Trophoblast cell (in vitro differentiated cells and primary cell): ENCODE data around the gene GPR22.

Source experiments
- DNase-seq, 2 donors: peaks; one replicate each; pipeline ENCODE4 v3.0.0-alpha.2; 2016
- H2AFZ ChIP-seq: 2 replicates; pipeline ENCODE4 v1.6.1; 2013; ENCODE audit warnings: low read length, moderate library complexity, mild to moderate bottlenecking; ENCODE audit not compliant: insufficient read depth, poor library complexity
- H2AK5ac ChIP-seq: 2 replicates; pipeline ENCODE4 v1.6.1; 2013; ENCODE audit warnings: mild to moderate bottlenecking, low read length
- H2BK120ac ChIP-seq: 2 replicates; pipeline ENCODE4 v1.6.1; 2013; ENCODE audit warnings: low read length, mild to moderate bottlenecking, moderate library complexity; ENCODE audit not compliant: insufficient read depth, poor library complexity
- H2BK12ac ChIP-seq: 2 replicates; pipeline ENCODE4 v1.6.1; 2013; ENCODE audit warnings: mild to moderate bottlenecking, low read length, moderate library complexity
- H2BK5ac ChIP-seq: 2 replicates; pipeline ENCODE4 v1.6.1; 2013; ENCODE audit warnings: low read length, low read depth, moderate library complexity, mild to moderate bottlenecking; ENCODE audit not compliant: poor library complexity
- H3K14ac ChIP-seq: 2 replicates; pipeline ENCODE4 v1.6.1; 2013; ENCODE audit warnings: mild to moderate bottlenecking, low read length
- H3K18ac ChIP-seq: 2 replicates; pipeline ENCODE4 v1.6.1; 2013; ENCODE audit warnings: mild to moderate bottlenecking, low read length
- H3K23ac ChIP-seq: 2 replicates; pipeline ENCODE4 v1.6.1; 2013; ENCODE audit warnings: low read length
- H3K27ac ChIP-seq: 2 replicates; pipeline ENCODE4 v1.5.1; 2013; ENCODE audit warnings: low read depth, mild to moderate bottlenecking, inconsistent platforms, low read length, moderate library complexity
- H3K27me3 ChIP-seq: 2 replicates; pipeline ENCODE4 v1.6.1; 2013; ENCODE audit warnings: inconsistent platforms, mild to moderate bottlenecking, low read length, moderate library complexity; ENCODE audit not compliant: insufficient read depth
- H3K36me3 ChIP-seq, 2 experiments: 1 replicate in 1 of 2; 2 replicates in 1 of 2; pipeline ENCODE4 v1.6.1; 2013; ENCODE audit warnings: low read length in 2 of 2, mild to moderate bottlenecking in 2 of 2, moderate library complexity in 1 of 2; ENCODE audit not compliant: insufficient read depth in 2 of 2, control insufficient read depth in 1 of 2
- H3K4ac ChIP-seq: 2 replicates; pipeline ENCODE4 v1.6.1; 2013; ENCODE audit warnings: low read depth, mild to moderate bottlenecking, low read length, moderate library complexity
- H3K4me1 ChIP-seq, 2 experiments: 1 replicate in 1 of 2; 2 replicates in 1 of 2; pipeline ENCODE4 v1.6.1; 2013; ENCODE audit warnings: low read length in 2 of 2, mild to moderate bottlenecking in 2 of 2, moderate library complexity in 1 of 2; ENCODE audit not compliant: insufficient read depth in 2 of 2, control insufficient read depth in 1 of 2
- H3K4me2 ChIP-seq: 2 replicates; pipeline ENCODE4 v1.6.1; 2013; ENCODE audit warnings: inconsistent platforms, mild to moderate bottlenecking, low read length, moderate library complexity
- H3K4me3 ChIP-seq: 2 replicates; pipeline ENCODE4 v1.5.1; 2013; ENCODE audit warnings: mild to moderate bottlenecking, low read depth, low read length, inconsistent platforms
- H3K79me1 ChIP-seq: one replicate; pipeline ENCODE4 v1.6.1; 2013; ENCODE audit warnings: low read length
- H3K79me2 ChIP-seq: 2 replicates; pipeline ENCODE4 v1.6.1; 2013; ENCODE audit warnings: low read length, mild to moderate bottlenecking; ENCODE audit not compliant: control insufficient read depth, insufficient read depth, poor library complexity
- H3K9ac ChIP-seq: 2 replicates; pipeline ENCODE4 v1.6.1; 2013; ENCODE audit warnings: mild to moderate bottlenecking, low read length
- H3K9me3 ChIP-seq: 2 replicates; pipeline ENCODE4 v1.6.1; 2013; ENCODE audit warnings: low read depth, mild to moderate bottlenecking, control low read depth, inconsistent platforms, low read length; ENCODE audit not compliant: insufficient read depth
- H4K12ac ChIP-seq: 2 replicates; pipeline ENCODE4 v1.6.1; 2013; ENCODE audit warnings: low read depth, mild to moderate bottlenecking, low read length, moderate library complexity
- H4K8ac ChIP-seq: 2 replicates; pipeline ENCODE4 v1.6.1; 2013; ENCODE audit warnings: low read depth, mild to moderate bottlenecking, low read length, moderate library complexity
- H4K91ac ChIP-seq: one replicate; pipeline ENCODE4 v1.6.1; 2013; ENCODE audit warnings: low read depth, mild to moderate bottlenecking, low read length, moderate library complexity
- WGBS: extraction: QIAGEN DNeasy Blood & Tissue Kit; methylation state at CpG from one replicate; pipeline ENCODE4 v1.1.7; 2013; ENCODE audit warnings: missing lambda C conversion rate; ENCODE audit not compliant: insufficient read length, insufficient coverage; ENCODE audit errors: extremely low coverage; 5-methylcytosine and 5-hydroxymethylcytosine counted together

The GPR22 gene

GRCh38 chr7:107502797-107503196 is 32.9 kb downstream of the GPR22 start:
- H3K4me3 ChIP-seq, result no peak overlapping the region
- H3K4me1 ChIP-seq, result peaks cover 4 to 10% of the 10 kb centered on the region in 2 experiments
- H3K36me3 ChIP-seq, result peaks cover under 1 to 1% of the 10 kb centered on the region in 2 experiments
- no peak overlapping the region for H2BK12ac ChIP-seq
- H3K14ac ChIP-seq, result no peak overlapping the region
- H2BK120ac ChIP-seq, result no peak overlapping the region
- no peaks in the 10 kb centered on the region for H3K79me1 ChIP-seq
- no peaks in the 10 kb centered on the region for H3K27me3 ChIP-seq
- H3K9ac ChIP-seq, result no peak overlapping the region
- no CpG with 5 or more reads among the region's 2 CpGs for WGBS
- no peak overlapping the region for H4K8ac ChIP-seq
- no peak overlapping the region for H2AK5ac ChIP-seq
- H3K27ac ChIP-seq, result no peak overlapping the region
- H4K91ac ChIP-seq, result no peak overlapping the region
- H3K79me2 ChIP-seq, result no peaks in the 10 kb centered on the region
- no peak overlapping the region for H3K4me2 ChIP-seq
- peaks cover under 1% of the 10 kb centered on the region for H3K9me3 ChIP-seq
- H3K4ac ChIP-seq, result no peak overlapping the region
- no peak overlapping the region for H4K12ac ChIP-seq
- no peak overlapping the region for H2BK5ac ChIP-seq
- no peak overlapping the region for H3K18ac ChIP-seq
- no peak overlapping the region for H2AFZ ChIP-seq
- H3K23ac ChIP-seq, result no peak overlapping the region
- no peak for DNase-seq

GRCh38 chr7:107503687-107504086 is 33.8 kb downstream of the GPR22 start:
- Histone ChIP-seq H2BK12ac (no peak overlapping the region), H3K4me2 (no peak overlapping the region), H2AFZ (no peak overlapping the region), H3K9ac (no peak overlapping the region), H2BK5ac (no peak overlapping the region), H4K12ac (no peak overlapping the region), H3K36me3 (peaks cover 2 to 6% of the 10 kb centered on the region in 2 experiments), H4K8ac (no peak overlapping the region), H4K91ac (no peak overlapping the region), H3K4me3 (no peak overlapping the region), H3K27ac (no peak overlapping the region), H3K18ac (no peak overlapping the region), H3K4me1 (peaks cover 4 to 10% of the 10 kb centered on the region in 2 experiments), H3K79me1 (no peaks in the 10 kb centered on the region), H3K79me2 (no peaks in the 10 kb centered on the region), H2AK5ac (no peak overlapping the region), H2BK120ac (no peak overlapping the region), H3K9me3 (peaks cover 3% of the 10 kb centered on the region), H3K14ac (no peak overlapping the region), H3K4ac (no peak overlapping the region), H3K23ac (no peak overlapping the region), H3K27me3 (no peaks in the 10 kb centered on the region)
- no peak for DNase-seq

- no peak overlapping the region for H4K91ac ChIP-seq
- no peak overlapping the region for H4K8ac ChIP-seq
- H3K9ac ChIP-seq, result no peak overlapping the region
- no peak overlapping the region for H2AFZ ChIP-seq
- no peak overlapping the region for H2AK5ac ChIP-seq
- H2BK12ac ChIP-seq, result no peak overlapping the region
- H3K4me3 ChIP-seq, result no peak overlapping the region
- no peak overlapping the region for H3K14ac ChIP-seq
- no peak overlapping the region for H3K4ac ChIP-seq
- no peaks in the 10 kb centered on the region for H3K79me2 ChIP-seq
- H3K4me1 ChIP-seq, result peaks cover 4 to 10% of the 10 kb centered on the region in 2 experiments
- H3K27me3 ChIP-seq, result no peaks in the 10 kb centered on the region
- H4K12ac ChIP-seq, result no peak overlapping the region
- H3K18ac ChIP-seq, result no peak overlapping the region
- H3K36me3 ChIP-seq, result peaks cover 2 to 6% of the 10 kb centered on the region in 2 experiments
- no peak overlapping the region for H3K4me2 ChIP-seq
- WGBS, result no CpG with 5 or more reads among the region's 1 CpG
- no peak overlapping the region for H3K27ac ChIP-seq
- H3K23ac ChIP-seq, result no peak overlapping the region
- DNase-seq, result no peak
- no peak overlapping the region for H2BK120ac ChIP-seq
- H3K9me3 ChIP-seq, result peaks cover 3% of the 10 kb centered on the region
- no peak overlapping the region for H2BK5ac ChIP-seq
- H3K79me1 ChIP-seq, result no peaks in the 10 kb centered on the region
These were observed 35.5 kb downstream of the GPR22 start for GRCh38 chr7:107505362-107505761.

- Histone ChIP-seq H3K4ac (no peak overlapping the region), H3K18ac (no peak overlapping the region), H3K9ac (no peak overlapping the region), H4K8ac (no peak overlapping the region), H3K27ac (no peak overlapping the region), H4K12ac (no peak overlapping the region), H2BK5ac (no peak overlapping the region), H3K23ac (no peak overlapping the region), H2BK12ac (no peak overlapping the region), H3K9me3 (peaks cover 3% of the 10 kb centered on the region), H3K36me3 (peaks cover 2 to 6% of the 10 kb centered on the region in 2 experiments), H3K4me2 (peak overlapping the region; percentile 14), H4K91ac (no peak overlapping the region), H3K4me1 (peaks cover 4 to 10% of the 10 kb centered on the region in 2 experiments), H3K79me2 (no peaks in the 10 kb centered on the region), H3K79me1 (no peaks in the 10 kb centered on the region), H3K27me3 (no peaks in the 10 kb centered on the region), H2BK120ac (no peak overlapping the region), H2AK5ac (no peak overlapping the region), H2AFZ (no peak overlapping the region), H3K4me3 (no peak overlapping the region), H3K14ac (no peak overlapping the region)
- no CpG with 5 or more reads among the region's 2 CpGs for WGBS
- DNase-seq, result peak; percentile 59 to 86
These were observed 36.3 kb downstream of the GPR22 start for GRCh38 chr7:107505997-107506673.
